Fibroblast of villous mesenchyme (primary cell): ENCODE data around the gene PHLPP1. TPM values are rescaled to one million over a fixed set of nuclear protein-coding genes. Genes with fewer than 3 reads are reported as not detected.

Experiments used
- DNase-seq: peaks from one replicate; pipeline ENCODE4 v3.0.0-alpha.2; 2010; ENCODE audit warnings: low read depth
- H3K4me3 ChIP-seq: 2 replicates; pipeline ENCODE4 v1.5.1; 2011; ENCODE audit warnings: low read depth, mild to moderate bottlenecking, low read length
- CTCF ChIP-seq: IDR thresholded peaks from 2 replicates; pipeline ENCODE4 v1.5.1; 2012; ENCODE audit warnings: low read depth, mild to moderate bottlenecking, low read length; ENCODE audit not compliant: insufficient read depth
- total RNA-seq: library from RNA; depleted of rRNA; stranded (reverse); fragments of >200 nt; gene quantifications from 2 replicates; pipeline ENCODE4 v1.2.3, GENCODE V29; 2012

PHLPP1 gene
- total RNA-seq, 1 donor, result 4.7 TPM

- no peak for DNase-seq
- no peak overlapping the region for H3K4me3 ChIP-seq
- TF ChIP-seq CTCF, result no peak
These were observed 114.6 kb downstream of the PHLPP1 start for GRCh38 chr18:62829936-62830335.

GRCh38 chr18:62832282-62832681 lies 116.9 kb downstream of the PHLPP1 start:
- DNase-seq, result no peak

GRCh38 chr18:62833494-62833893 lies 118.2 kb downstream of the PHLPP1 start:
- TF ChIP-seq CTCF, result no peak
- no peak for DNase-seq
- H3K4me3 ChIP-seq, result no peak overlapping the region

More at GRCh38 chr18:62832282-62832681, 116.9 kb downstream of the PHLPP1 start:
- no peak overlapping the region for H3K4me3 ChIP-seq
- TF ChIP-seq CTCF, result no peak

GRCh38 chr18:62834715-62835114 lies 119.4 kb downstream of the PHLPP1 start:
- H3K4me3 ChIP-seq, result no peak overlapping the region
- TF ChIP-seq CTCF, result no peak

GRCh38 chr18:62837011-62837410 lies 121.7 kb downstream of the PHLPP1 start:
- TF ChIP-seq CTCF, result no peak
- H3K4me3 ChIP-seq, result no peak overlapping the region
- no peak for DNase-seq

More at GRCh38 chr18:62834715-62835114, 119.4 kb downstream of the PHLPP1 start:
- DNase-seq, result no peak

GRCh38 chr18:62838475-62839098 lies 123.2 kb downstream of the PHLPP1 start:
- TF ChIP-seq CTCF, result no peak
- H3K4me3 ChIP-seq, result no peak overlapping the region
- DNase-seq, result no peak
